Glutamatergic neuron (in vitro differentiated cells): ENCODE results near the gene SREBF2. TPM values are rescaled to one million over a fixed set of nuclear protein-coding genes. Genes with fewer than 3 reads are reported as not detected.

Source experiments
- DNase-seq: peaks from one replicate; pipeline ENCODE4 v3.0.0; 2022
- H3K27ac Mint-ChIP-seq: one replicate; pipeline ENCODE4 v1.8.0; 2020; ENCODE audit warnings: mild to moderate bottlenecking, mixed read lengths, inconsistent platforms; ENCODE audit not compliant: unreplicated experiment
- H3K27me3 Mint-ChIP-seq: one replicate; pipeline ENCODE4 v1.8.0; 2020; ENCODE audit warnings: mild to moderate bottlenecking, moderate library complexity, mixed read lengths, inconsistent platforms; ENCODE audit not compliant: unreplicated experiment
- H3K36me3 Mint-ChIP-seq: one replicate; pipeline ENCODE4 v1.8.0; 2020; ENCODE audit warnings: mild to moderate bottlenecking, mixed read lengths, inconsistent platforms; ENCODE audit not compliant: unreplicated experiment
- H3K4me1 Mint-ChIP-seq: one replicate; pipeline ENCODE4 v1.8.0; 2020; ENCODE audit warnings: mild to moderate bottlenecking, low read depth, mixed read lengths, inconsistent platforms; ENCODE audit not compliant: unreplicated experiment
- H3K4me3 Mint-ChIP-seq: one replicate; pipeline ENCODE4 v1.8.0; 2020; ENCODE audit warnings: mild to moderate bottlenecking, mixed read lengths, inconsistent platforms; ENCODE audit not compliant: unreplicated experiment
- H3K9me3 Mint-ChIP-seq: one replicate; pipeline ENCODE4 v1.8.0; 2020; ENCODE audit warnings: mild to moderate bottlenecking, moderate library complexity, mixed read lengths, inconsistent platforms; ENCODE audit not compliant: unreplicated experiment
- total RNA-seq: library from RNA; stranded (reverse); fragmentation: NEBNext Ultra II Directional; extraction: Animal tissue kit (Norgen Biotek cat#: 25700); gene quantifications from one replicate; pipeline ENCODE4 v1.2.1, GENCODE V29; 2021; ENCODE audit not compliant: unreplicated experiment
- TF ChIP-seq, protein P1 (sequence below): fragments of 200-600 bp; sonication (generic); IDR thresholded peaks from one replicate; pipeline ENCODE4 v1.5.0; 2021; ENCODE audit not compliant: partially characterized antibody, unreplicated experiment

SREBF2 gene
- total RNA-seq, 1 donor from 2014 or later = 291 TPM

DNA sequence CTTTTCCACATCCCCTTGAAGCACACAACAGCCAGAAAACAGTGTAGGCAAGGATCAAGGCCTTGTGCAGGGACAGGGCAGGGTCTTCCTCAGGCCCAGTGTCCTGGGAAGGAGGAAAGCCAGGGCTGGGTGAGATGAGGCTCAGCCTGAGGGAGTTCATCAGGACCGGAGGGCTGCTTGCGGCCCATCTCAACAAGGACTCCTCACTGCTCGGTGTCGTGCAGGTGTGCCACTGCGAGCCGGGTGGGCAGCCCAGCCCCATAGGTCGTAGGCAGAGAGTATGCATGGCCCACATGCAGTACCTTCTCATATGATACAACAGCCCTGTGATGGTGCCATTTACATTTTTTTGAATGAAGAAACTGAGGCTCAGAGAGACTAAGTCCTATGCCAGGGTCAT lies 69.1 kb downstream of the SREBF2 start:
- no peak for DNase-seq
- H3K4me3 Mint-ChIP-seq = no peak overlapping the region
- H3K9me3 Mint-ChIP-seq = peaks cover 12% of the 10 kb centered on the region
- TF ChIP-seq, protein P1, sequence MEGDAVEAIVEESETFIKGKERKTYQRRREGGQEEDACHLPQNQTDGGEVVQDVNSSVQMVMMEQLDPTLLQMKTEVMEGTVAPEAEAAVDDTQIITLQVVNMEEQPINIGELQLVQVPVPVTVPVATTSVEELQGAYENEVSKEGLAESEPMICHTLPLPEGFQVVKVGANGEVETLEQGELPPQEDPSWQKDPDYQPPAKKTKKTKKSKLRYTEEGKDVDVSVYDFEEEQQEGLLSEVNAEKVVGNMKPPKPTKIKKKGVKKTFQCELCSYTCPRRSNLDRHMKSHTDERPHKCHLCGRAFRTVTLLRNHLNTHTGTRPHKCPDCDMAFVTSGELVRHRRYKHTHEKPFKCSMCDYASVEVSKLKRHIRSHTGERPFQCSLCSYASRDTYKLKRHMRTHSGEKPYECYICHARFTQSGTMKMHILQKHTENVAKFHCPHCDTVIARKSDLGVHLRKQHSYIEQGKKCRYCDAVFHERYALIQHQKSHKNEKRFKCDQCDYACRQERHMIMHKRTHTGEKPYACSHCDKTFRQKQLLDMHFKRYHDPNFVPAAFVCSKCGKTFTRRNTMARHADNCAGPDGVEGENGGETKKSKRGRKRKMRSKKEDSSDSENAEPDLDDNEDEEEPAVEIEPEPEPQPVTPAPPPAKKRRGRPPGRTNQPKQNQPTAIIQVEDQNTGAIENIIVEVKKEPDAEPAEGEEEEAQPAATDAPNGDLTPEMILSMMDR = no peak
- H3K4me1 Mint-ChIP-seq = no peaks in the 10 kb centered on the region
- H3K27me3 Mint-ChIP-seq = peaks cover 14% of the 10 kb centered on the region
- no peak overlapping the region for H3K27ac Mint-ChIP-seq
- H3K36me3 Mint-ChIP-seq = no peaks in the 10 kb centered on the region

DNA sequence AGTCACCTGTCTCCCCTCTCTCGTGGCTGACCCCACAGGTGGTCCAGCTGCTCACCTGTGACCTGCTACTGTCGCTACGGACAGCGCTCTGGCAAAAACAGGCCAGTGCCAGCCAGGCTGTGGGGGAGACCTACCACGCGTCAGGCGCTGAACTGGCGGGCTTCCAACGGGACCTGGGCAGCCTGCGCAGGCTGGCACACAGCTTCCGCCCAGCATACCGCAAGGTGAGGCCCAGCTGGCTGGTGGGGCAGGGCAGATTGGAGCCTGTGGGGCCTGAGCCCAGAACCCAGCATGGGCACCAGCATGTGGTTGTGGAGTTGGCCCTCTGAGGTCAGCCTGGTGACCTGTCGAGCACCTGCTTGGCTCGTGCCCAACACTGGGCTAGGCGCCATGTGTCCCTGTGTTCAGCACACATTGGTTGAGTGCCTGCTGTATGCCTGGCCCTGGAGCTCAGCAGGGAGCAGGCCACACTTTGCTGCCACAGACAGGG lies 70.1 kb downstream of the SREBF2 start:
- Mint-ChIP-seq H3K9me3 (peaks cover 12% of the 10 kb centered on the region), H3K4me1 (no peaks in the 10 kb centered on the region), H3K27me3 (peaks cover 12% of the 10 kb centered on the region), H3K27ac (no peak overlapping the region), H3K36me3 (no peaks in the 10 kb centered on the region), H3K4me3 (no peak overlapping the region)
- DNase-seq = no peak
- TF ChIP-seq, protein P1 = no peak

DNA sequence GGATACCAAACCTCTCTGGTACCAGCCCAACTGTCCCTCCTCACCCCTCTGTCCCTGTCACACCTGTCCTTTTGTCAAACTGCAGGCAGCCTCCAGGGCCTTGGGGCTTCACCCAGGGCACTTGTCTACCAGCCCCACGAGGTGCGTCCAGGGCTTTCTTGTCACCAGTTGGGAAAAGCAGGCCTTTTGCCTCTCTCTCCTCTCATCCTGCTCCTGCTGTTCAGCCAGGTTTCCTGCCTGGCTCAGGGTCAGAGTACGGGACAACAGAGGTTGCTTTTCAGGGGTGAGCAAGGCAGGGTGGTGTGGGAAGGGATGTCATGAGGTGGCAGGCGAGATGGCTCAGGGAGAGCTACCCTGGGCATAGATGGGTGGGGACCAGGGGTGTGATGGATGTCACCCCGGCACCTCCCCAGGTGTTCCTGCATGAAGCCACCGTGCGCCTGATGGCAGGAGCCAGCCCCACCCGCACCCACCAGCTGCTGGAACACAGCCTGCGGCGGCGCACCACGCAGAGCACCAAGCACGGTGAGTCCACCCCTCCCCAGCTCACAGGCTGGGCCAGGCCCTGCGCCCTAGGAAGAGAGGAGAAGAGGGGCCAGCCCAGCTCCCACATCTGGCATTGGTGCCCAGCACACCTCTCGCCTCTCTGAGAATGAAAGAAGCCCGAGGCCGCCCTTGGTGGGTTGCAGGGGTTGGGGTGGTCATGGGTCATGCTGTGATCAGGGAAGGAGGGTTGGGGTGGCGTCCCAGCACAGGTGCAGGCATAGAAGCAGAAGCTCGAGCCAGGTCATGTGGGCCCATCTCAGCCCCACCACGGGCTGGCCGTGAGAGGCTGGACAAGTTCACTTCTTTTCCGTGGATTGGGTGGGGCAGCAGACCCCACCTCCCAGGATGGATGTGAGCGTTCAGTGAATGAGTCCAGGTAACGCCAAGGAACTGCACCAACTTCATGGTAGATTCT lies 71.8 kb downstream of the SREBF2 start:
- no peaks in the 10 kb centered on the region for H3K36me3 Mint-ChIP-seq
- no peak overlapping the region for H3K4me3 Mint-ChIP-seq
- peaks cover 16% of the 10 kb centered on the region for H3K27me3 Mint-ChIP-seq
- H3K4me1 Mint-ChIP-seq = peaks cover 6% of the 10 kb centered on the region
- no peak overlapping the region for H3K27ac Mint-ChIP-seq
- peaks cover 10% of the 10 kb centered on the region for H3K9me3 Mint-ChIP-seq
- no peak for DNase-seq
- TF ChIP-seq, protein P1 = no peak

DNA sequence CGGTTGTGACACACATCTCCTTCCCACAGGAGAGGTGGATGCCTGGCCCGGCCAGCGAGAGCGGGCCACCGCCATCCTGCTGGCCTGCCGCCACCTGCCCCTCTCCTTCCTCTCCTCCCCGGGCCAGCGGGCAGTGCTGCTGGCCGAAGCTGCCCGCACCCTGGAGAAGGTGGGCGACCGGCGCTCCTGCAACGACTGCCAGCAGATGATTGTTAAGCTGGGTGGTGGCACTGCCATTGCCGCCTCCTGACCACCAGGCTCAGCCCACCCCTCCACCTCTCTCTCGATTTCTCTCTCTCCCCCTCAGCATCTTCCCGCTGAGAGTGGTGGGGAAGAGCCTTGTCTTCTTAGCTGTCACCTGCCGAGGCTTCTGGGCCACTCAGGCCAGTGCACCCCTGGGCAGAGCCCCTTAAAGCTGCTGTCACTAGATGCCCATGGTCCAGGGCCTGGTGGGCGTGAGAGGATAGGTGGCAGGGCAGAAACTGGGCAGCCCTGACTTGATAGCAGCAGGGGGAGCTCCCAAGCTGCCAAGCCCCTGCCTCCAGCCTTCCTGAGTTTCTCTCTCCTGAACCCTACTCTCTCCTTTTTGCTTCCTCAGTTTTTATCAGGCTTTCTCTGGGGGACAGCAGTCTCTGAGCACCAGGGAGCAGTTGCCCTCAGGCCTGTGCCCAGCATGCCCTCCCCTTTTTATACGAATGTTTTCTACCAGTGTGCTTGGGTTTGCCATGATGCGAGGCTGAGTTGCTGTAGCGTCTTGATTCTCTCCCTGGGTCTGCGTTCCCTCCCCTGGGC lies 72.7 kb downstream of the SREBF2 start:
- Mint-ChIP-seq H3K27me3 (peaks cover 16% of the 10 kb centered on the region), H3K36me3 (no peaks in the 10 kb centered on the region), H3K4me1 (peaks cover 6% of the 10 kb centered on the region), H3K9me3 (peaks cover 9% of the 10 kb centered on the region), H3K4me3 (no peak overlapping the region), H3K27ac (no peak overlapping the region)
- TF ChIP-seq, protein P1 = no peak
- no peak for DNase-seq
